Measurements from ENCODE around the gene AXDND1. TPM values are rescaled to one million over a fixed set of nuclear protein-coding genes. Genes with fewer than 3 reads are reported as not detected.

AXDND1 gene, protein sequence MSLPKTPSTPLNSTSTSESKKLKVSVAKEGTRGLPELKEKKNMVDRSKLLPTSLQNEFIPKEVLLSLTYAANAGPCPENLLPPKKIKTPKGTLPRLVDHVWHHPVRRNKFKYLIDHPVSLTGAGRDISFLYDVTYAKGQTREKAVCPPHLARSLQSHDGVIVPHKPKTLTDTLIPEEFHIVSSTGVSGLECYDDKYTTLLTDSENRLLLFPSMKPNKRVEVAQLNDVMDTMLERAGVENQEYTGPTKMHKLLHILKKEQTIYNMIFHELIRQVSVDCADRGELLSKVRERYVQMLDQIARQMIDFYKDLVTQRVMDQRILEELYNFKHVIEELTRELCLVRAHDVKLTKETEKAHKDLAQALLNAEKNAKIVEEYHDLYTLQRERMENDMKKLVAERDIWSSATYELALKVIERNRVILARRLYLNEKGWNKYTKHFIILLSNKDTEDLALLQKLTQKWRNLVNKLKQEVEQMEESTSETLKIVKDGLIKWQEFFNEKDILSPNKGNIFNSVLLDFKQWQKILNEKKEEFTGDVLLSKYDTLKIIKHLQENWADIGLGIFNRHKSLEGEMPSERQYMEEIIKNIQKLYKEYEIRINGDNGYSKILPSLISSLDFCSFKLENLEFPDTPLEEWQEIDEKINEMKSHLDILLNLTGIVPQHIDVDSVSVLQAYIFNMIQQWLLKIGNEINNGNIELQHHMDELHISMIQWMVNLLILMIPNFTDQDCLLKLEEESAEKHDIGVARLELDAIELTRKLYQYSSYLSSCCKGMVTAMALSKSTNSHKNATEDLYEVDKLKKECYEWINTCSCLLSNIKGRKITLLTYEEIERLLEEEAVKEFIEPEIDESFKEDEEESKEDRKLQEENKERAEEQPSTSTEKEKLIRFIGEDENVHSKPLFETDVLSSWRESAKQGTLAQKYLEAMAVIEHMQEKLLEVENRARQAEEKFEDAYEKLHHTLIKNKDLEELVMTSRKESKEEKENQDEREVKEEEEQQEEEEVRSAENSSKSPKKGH
- not detected for total RNA-seq

GRCh38 chr1:179365342-179366092 is at the start of gene AXDND1:
Gene AXDND1, plus strand, starts transcription at chr1:179365971. Its CDS starts 539 bp downstream, at chr1:179366510.
- TF ChIP-seq, protein P1, sequence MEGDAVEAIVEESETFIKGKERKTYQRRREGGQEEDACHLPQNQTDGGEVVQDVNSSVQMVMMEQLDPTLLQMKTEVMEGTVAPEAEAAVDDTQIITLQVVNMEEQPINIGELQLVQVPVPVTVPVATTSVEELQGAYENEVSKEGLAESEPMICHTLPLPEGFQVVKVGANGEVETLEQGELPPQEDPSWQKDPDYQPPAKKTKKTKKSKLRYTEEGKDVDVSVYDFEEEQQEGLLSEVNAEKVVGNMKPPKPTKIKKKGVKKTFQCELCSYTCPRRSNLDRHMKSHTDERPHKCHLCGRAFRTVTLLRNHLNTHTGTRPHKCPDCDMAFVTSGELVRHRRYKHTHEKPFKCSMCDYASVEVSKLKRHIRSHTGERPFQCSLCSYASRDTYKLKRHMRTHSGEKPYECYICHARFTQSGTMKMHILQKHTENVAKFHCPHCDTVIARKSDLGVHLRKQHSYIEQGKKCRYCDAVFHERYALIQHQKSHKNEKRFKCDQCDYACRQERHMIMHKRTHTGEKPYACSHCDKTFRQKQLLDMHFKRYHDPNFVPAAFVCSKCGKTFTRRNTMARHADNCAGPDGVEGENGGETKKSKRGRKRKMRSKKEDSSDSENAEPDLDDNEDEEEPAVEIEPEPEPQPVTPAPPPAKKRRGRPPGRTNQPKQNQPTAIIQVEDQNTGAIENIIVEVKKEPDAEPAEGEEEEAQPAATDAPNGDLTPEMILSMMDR (IDR thresholded peaks at IDR 0.05) = no peak
- peak; percentile 58 for ATAC-seq (ENCODE audit: insufficient number of reproducible peaks, low FRiP score, low read depth)
- peak within 1 kb of the TSS; percentile 82 for H3K4me3 ChIP-seq

DNA sequence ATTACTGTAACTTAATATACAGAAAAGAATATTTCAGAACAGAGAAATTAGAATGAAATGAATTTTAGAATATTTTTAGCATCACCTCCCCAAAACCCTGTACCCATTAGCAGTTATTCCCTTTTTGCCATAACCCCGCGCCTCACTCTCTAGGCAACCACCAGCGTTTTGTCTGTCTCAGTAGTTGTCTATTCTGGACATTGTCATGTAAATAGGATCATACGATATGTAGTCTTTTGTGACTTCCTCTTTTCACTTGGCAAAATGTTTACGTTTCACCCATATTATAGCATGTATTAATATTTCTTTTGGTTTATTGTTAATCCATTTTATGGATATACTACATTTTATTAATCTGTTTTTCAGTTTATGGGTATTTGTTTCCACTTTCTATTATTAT is 47.3 kb upstream of the AXDND1 start:
- TF ChIP-seq, protein P1 (IDR thresholded peaks at IDR 0.05) = no peak
- Histone ChIP-seq H3K27ac (no peak overlapping the region), H3K4me1 (ENCODE audit: control insufficient read depth in 1 of 2, low read depth in 2 of 2) (peaks cover 0 to 5% of the 10 kb centered on the region in 2 donors), H3K27me3 (replicated peaks; ENCODE audit: insufficient read depth) (no peaks in the 10 kb centered on the region), H3K4me3 (no peak overlapping the region), H3K36me3 (no peaks in the 10 kb centered on the region), H3K9me3 (no peaks in the 10 kb centered on the region)
- no peak for DNase-seq (ENCODE audit: low spot score)
- no peak for ATAC-seq (ENCODE audit: insufficient number of reproducible peaks, low FRiP score, low read depth)

More at GRCh38 chr1:179365342-179366092, at the start of gene AXDND1:
- H3K4me1 ChIP-seq (ENCODE audit: control insufficient read depth in 1 of 2, low read depth in 2 of 2) = peaks cover 5 to 18% of the 10 kb centered on the region in 2 donors
- no peaks in the 10 kb centered on the region for H3K36me3 ChIP-seq
- H3K27me3 ChIP-seq (replicated peaks; ENCODE audit: insufficient read depth) = no peaks in the 10 kb centered on the region
- no peaks in the 10 kb centered on the region for H3K9me3 ChIP-seq
- peak within 1 kb of the TSS; percentile 90 to 91 for H3K27ac ChIP-seq
- DNase-seq (ENCODE audit: low spot score) = peak; percentile 67

GRCh38 chr1:179321533-179322216 is 44.1 kb upstream of the AXDND1 start:
- H3K4me3 ChIP-seq = no peak overlapping the region
- no peaks in the 10 kb centered on the region for H3K9me3 ChIP-seq
- H3K27me3 ChIP-seq (replicated peaks; ENCODE audit: insufficient read depth) = no peaks in the 10 kb centered on the region
- H3K36me3 ChIP-seq = no peaks in the 10 kb centered on the region
- no peak overlapping the region for H3K27ac ChIP-seq
- TF ChIP-seq, protein P1 (IDR thresholded peaks at IDR 0.05) = no peak
- DNase-seq (ENCODE audit: low spot score) (no peak), ATAC-seq (ENCODE audit: insufficient number of reproducible peaks, low FRiP score, low read depth) (no peak)
- H3K4me1 ChIP-seq (ENCODE audit: control insufficient read depth in 1 of 2, low read depth in 2 of 2) = peaks cover 0 to 5% of the 10 kb centered on the region in 2 donors

DNA sequence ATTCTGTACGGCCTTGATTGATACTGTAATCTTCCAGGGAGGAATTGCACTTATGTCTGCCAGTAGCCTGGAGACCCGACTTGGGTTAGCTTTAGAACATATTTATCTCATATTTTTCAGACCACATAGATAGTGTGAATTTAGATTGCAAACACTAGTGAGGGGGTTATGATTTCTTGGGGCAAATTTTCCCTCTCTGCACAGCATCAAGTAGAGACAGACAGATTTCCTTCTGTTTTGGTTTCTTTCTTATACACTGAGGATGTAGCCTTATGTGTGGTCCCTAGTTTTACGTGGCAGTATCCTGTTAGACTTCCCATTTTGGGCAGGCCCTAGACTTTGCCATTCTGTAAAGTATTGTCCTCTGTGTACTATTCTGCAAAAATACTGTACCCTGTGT is 43.2 kb upstream of the AXDND1 start:
- TF ChIP-seq, protein P1 (IDR thresholded peaks at IDR 0.05) = no peak
- Histone ChIP-seq H3K27ac (no peak overlapping the region), H3K4me3 (no peak overlapping the region), H3K27me3 (replicated peaks; ENCODE audit: insufficient read depth) (no peaks in the 10 kb centered on the region), H3K36me3 (no peaks in the 10 kb centered on the region), H3K9me3 (no peaks in the 10 kb centered on the region), H3K4me1 (ENCODE audit: control insufficient read depth in 1 of 2, low read depth in 2 of 2) (peaks cover 0 to 5% of the 10 kb centered on the region in 2 donors)
- DNase-seq (ENCODE audit: low spot score) (no peak), ATAC-seq (ENCODE audit: insufficient number of reproducible peaks, low FRiP score, low read depth) (no peak)
